Muscle layer of duodenum (tissue), 2 donors: ENCODE measurements around the gene INTS14.
"Not testable (repeated sequence)": the region's sequence is repeated elsewhere in the genome, so short reads cannot be mapped to it uniquely, and the experiment has no call there.

Source experiments
- H3K27ac ChIP-seq: one replicate; pipeline ENCODE4 v1.7.0; 2013; ENCODE audit warnings: mild to moderate bottlenecking, low read length
- H3K27me3 ChIP-seq: one replicate; pipeline ENCODE4 v1.7.0; 2013; ENCODE audit warnings: low read depth, mild to moderate bottlenecking, control low read depth, low read length
- H3K36me3 ChIP-seq, 2 donors: one replicate each; pipeline ENCODE4 v1.7.0; 2013; ENCODE audit warnings: low read length in 2 of 2, control low read depth in 1 of 2, mild to moderate bottlenecking in 1 of 2; ENCODE audit not compliant: insufficient read depth in 2 of 2, control insufficient read depth in 1 of 2
- H3K4me1 ChIP-seq, 2 donors: one replicate each; pipeline ENCODE4 v1.7.0; 2013; ENCODE audit warnings: low read length in 2 of 2, mild to moderate bottlenecking in 2 of 2, control low read depth in 1 of 2, moderate library complexity in 1 of 2; ENCODE audit not compliant: insufficient read depth in 2 of 2, control insufficient read depth in 1 of 2
- H3K4me3 ChIP-seq, 2 donors: one replicate each; pipeline ENCODE4 v1.7.0; 2013; ENCODE audit warnings: low read length in 2 of 2, low read depth in 1 of 2, mild to moderate bottlenecking in 1 of 2
- H3K9me3 ChIP-seq, 2 donors: one replicate each; pipeline ENCODE4 v1.7.0; 2013; ENCODE audit warnings: low read length in 2 of 2, control low read depth in 1 of 2, mild to moderate bottlenecking in 1 of 2; ENCODE audit not compliant: control insufficient read depth in 1 of 2
- donor health status: healthy.

INTS14 gene

DNA sequence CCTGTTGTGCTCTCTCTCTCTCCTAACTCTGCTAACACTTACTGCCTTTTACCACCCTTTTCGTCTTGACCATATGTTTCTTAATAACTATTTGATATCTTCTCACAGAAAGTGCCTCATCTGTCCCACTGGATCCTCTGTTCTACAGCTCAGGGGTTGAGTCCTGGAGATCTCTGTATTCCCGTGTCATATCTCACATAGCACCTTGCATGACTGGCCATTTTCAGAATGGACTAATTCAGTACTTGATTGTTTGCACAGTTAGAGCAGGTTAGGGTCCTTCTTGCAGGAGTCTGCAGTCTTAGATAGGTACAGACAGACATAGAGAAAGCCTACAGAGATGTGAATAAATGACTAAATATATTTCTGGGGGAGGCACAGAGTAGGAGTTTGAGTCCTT is 59.7 kb downstream of the INTS14 start:
- no peaks in the 10 kb centered on the region for H3K9me3 ChIP-seq
- H3K4me1 ChIP-seq: no peaks in the 10 kb centered on the region
- H3K27ac ChIP-seq: no peak overlapping the region
- no peak overlapping the region for H3K4me3 ChIP-seq
- H3K36me3 ChIP-seq: peaks cover 7 to 13% of the 10 kb centered on the region in 2 donors
- H3K27me3 ChIP-seq: no peaks in the 10 kb centered on the region

GRCh38 chr15:65550681-65551098 is 60.2 kb downstream of the INTS14 start:
- no peaks in the 10 kb centered on the region for H3K27me3 ChIP-seq
- no peak overlapping the region for H3K27ac ChIP-seq
- H3K4me3 ChIP-seq: no peak overlapping the region
- H3K9me3 ChIP-seq: no peaks in the 10 kb centered on the region
- H3K4me1 ChIP-seq: no peaks in the 10 kb centered on the region
- peaks cover 7 to 11% of the 10 kb centered on the region in 2 donors for H3K36me3 ChIP-seq

DNA sequence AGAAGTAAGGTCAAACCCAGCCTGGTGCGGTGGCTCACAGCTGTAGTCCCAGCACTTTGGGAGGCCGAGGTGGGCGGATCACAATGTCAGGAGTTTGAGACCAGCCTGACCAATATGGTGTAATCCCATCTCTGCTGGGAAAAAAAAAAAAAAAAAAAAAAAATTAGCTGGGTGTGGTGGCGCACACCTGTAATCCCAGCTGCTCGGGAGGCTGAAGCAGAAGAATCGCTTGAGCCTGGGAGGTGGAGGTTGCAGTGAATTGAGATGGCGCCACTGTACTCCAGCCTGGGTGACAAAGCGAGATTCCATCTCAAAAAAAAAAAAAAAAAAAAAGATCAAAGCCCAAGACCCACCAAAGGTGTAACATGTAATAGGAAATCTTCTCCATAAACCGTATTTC is 61.6 kb downstream of the INTS14 start:
- not testable (repeated sequence) for H3K4me3 ChIP-seq, H3K27ac ChIP-seq, H3K9me3 ChIP-seq, H3K36me3 ChIP-seq, H3K27me3 ChIP-seq, H3K4me1 ChIP-seq

DNA sequence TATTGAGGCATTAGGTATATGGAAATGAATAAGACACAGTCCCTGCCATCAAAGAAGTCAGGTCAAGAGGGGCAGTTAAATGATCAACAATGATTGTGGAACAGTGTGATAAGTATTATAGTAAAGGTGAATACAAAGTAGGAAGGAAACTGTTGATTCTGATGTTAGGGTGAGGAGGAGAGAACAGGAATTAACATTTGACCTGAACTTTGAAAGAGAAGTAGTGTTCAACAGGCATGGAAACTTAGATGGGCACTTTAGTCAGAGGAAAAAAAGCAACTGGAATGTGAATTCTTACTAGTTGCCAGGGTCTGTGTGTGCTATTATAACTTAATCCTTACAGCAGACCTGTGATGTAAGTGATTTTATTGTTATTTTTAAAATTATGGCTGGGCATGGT is 63.1 kb downstream of the INTS14 start:
- Histone ChIP-seq H3K27me3 (no peaks in the 10 kb centered on the region), H3K4me1 (no peaks in the 10 kb centered on the region), H3K36me3 (no peaks in the 10 kb centered on the region), H3K27ac (no peak overlapping the region), H3K9me3 (no peaks in the 10 kb centered on the region), H3K4me3 (no peak overlapping the region)

DNA sequence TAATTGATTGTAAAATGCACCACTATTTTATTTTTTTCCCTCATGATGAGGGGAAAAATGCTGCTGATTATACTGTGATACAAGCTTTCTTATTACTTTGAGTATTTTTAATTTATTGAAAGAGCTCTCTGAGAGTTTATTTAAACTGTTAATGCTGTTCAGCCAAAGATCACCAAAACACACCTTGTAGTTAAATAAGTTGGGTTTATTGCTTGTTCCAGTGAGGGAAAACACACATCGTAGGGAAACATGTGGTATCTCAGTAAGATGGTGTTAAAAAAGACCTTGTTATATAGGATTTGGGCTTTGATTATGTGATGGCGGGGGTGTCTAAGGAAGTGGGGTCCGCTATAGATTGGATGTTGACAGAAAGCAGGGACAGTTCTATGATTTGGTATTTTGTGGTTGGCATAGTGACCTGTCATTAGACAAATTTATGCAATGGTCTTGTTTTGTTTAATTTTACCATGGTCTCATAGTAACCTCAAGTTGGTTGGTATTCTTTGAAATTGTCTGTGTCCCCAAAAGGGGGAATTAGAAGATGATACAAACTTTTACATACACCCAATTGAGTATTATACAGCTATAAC is 69.6 kb downstream of the INTS14 start:
- Histone ChIP-seq H3K36me3 (no peaks in the 10 kb centered on the region), H3K27ac (no peak overlapping the region), H3K27me3 (no peaks in the 10 kb centered on the region), H3K9me3 (no peaks in the 10 kb centered on the region), H3K4me1 (no peaks in the 10 kb centered on the region), H3K4me3 (no peak overlapping the region)

- no peaks in the 10 kb centered on the region for H3K9me3 ChIP-seq
- H3K36me3 ChIP-seq: no peaks in the 10 kb centered on the region
- H3K27ac ChIP-seq: no peak overlapping the region
These were observed 70.6 kb downstream of the INTS14 start for GRCh38 chr15:65540314-65540713.

DNA sequence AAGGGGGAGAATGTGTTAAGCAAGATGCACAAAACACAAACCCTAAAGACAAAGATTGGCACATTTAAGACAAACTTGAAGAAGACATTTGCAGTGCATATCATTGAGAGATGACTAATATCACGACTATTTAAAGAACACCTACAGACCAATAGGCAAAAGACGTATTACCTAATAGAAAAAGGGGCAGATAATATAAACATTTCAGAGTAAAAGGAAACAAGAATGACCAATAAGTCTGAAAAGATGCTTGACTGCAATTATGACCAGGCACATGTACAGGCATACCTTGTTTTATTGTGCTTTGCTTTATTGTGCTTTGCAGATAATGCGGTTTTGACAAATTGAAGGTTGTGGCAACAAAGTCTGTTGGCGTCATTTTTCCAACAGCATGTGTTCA is 75.7 kb downstream of the INTS14 start:
- Histone ChIP-seq H3K27ac (no peak overlapping the region), H3K4me3 (no peak overlapping the region), H3K4me1 (peaks cover 0 to 5% of the 10 kb centered on the region in 2 donors), H3K9me3 (no peaks in the 10 kb centered on the region), H3K36me3 (no peaks in the 10 kb centered on the region), H3K27me3 (no peaks in the 10 kb centered on the region)

More at GRCh38 chr15:65540314-65540713, 70.6 kb downstream of the INTS14 start:
- Histone ChIP-seq H3K4me1 (no peaks in the 10 kb centered on the region), H3K27me3 (no peaks in the 10 kb centered on the region), H3K4me3 (no peak overlapping the region)

GRCh38 chr15:65533057-65533756 is 77.7 kb downstream of the INTS14 start:
- Histone ChIP-seq H3K4me3 (no peak overlapping the region), H3K27ac (peak overlapping the region; percentile 2)

GRCh38 chr15:65532738-65533051 is 78.2 kb downstream of the INTS14 start:
- Histone ChIP-seq H3K27ac (peak overlapping the region; percentile 2), H3K4me1 (peaks cover 0 to 5% of the 10 kb centered on the region in 2 donors), H3K4me3 (no peak overlapping the region), H3K27me3 (no peaks in the 10 kb centered on the region), H3K9me3 (no peaks in the 10 kb centered on the region), H3K36me3 (no peaks in the 10 kb centered on the region)

More at GRCh38 chr15:65533057-65533756, 77.7 kb downstream of the INTS14 start:
- no peaks in the 10 kb centered on the region for H3K9me3 ChIP-seq
- H3K4me1 ChIP-seq: peaks cover 0 to 5% of the 10 kb centered on the region in 2 donors
- H3K36me3 ChIP-seq: no peaks in the 10 kb centered on the region
- H3K27me3 ChIP-seq: no peaks in the 10 kb centered on the region

GRCh38 chr15:65530318-65531111 is 80.4 kb downstream of the INTS14 start, which contains the start of gene HACD3:
Gene HACD3, plus strand, starts transcription at chr15:65530463. Its CDS starts 169 bp downstream, at chr15:65530632.
- Histone ChIP-seq H3K4me3 (peak within 1 kb of the TSS; percentile 60 to 98), H3K27me3 (no peaks in the 10 kb centered on the region), H3K36me3 (no peaks in the 10 kb centered on the region), H3K9me3 (no peaks in the 10 kb centered on the region), H3K4me1 (peaks cover 0 to 5% of the 10 kb centered on the region in 2 donors), H3K27ac (no peak within 1 kb of the TSS)

- Histone ChIP-seq H3K4me3 (peak overlapping the region; percentile 60 to 98), H3K4me1 (peaks cover 0 to 5% of the 10 kb centered on the region in 2 donors), H3K9me3 (no peaks in the 10 kb centered on the region), H3K36me3 (no peaks in the 10 kb centered on the region), H3K27ac (no peak overlapping the region), H3K27me3 (no peaks in the 10 kb centered on the region)
These were observed 81.1 kb downstream of the INTS14 start for GRCh38 chr15:65529762-65530317.
